Stimulated activated CD4-positive, alpha-beta T cell treated with anti-CD3 and anti-CD28 coated beads, Interleukin-2, amount 100 ng/mL, for 48 hours (primary cell): Measurements from ENCODE around the gene DTNBP1.

Experiments
- DNase-seq, 2 donors: peaks; one replicate each; pipeline ENCODE4 v3.0.0-alpha.2; 2020

Gene DTNBP1

GRCh38 chr6:15530411-15530810 is 132.4 kb downstream of the DTNBP1 start:
- no peak for DNase-seq

DNA sequence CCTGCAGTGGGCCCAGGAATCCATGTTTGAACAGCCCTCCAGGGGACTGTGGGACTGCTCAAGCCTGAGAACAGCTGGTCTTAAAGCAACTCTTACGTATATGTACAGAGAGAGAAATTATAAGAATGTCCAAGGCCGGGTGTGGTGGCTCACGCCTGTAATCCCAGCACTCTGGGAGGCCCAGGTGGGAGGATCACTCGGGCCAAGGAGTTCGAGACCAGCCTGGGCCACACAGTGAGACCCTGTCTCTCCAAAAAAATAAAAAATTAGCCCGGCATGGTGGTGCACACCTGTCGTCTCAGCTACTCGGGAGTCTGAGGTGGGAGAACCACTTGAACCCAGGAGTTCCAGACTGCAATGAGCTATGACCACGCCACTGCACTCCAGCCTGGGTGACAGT is 134.0 kb downstream of the DTNBP1 start:
- no peak for DNase-seq

DNA sequence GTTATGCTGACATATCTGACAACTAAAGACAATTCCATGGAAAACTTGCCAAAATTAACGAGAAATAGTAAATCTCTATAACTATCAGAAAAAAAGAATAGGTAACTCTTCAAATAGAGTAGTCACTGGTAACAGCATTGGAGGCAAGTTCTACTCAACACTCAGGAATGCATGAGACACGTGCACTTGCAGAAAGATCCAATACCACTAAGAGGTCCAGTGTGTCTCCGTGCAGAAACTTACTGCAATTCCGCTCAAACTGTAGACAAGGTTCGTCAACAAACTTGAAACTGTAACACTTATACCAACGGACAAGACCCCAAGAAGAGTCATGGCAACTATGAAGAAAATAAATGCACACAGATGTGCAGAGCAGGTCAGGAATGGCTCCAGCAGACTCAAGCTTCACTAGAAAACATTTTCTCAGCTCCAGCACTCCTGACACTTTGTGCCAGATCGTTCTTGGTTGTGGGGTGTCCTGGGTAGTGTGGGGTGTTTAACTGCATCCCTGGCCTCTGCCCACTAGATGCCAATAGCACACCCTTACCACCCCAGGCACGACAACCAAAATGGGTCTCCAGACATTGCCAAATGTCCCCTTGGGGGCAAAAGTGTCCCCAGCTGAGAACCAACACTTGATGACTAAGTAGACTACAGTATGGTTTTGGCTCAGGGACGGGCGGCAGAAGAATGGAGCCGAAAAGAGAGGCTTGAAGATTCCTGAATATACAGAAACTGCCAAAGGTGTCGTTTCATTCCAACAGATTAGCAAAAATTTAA is 134.8 kb downstream of the DTNBP1 start:
- no peak for DNase-seq

GRCh38 chr6:15526212-15526701 is 136.6 kb downstream of the DTNBP1 start:
- DNase-seq: no peak

DNA sequence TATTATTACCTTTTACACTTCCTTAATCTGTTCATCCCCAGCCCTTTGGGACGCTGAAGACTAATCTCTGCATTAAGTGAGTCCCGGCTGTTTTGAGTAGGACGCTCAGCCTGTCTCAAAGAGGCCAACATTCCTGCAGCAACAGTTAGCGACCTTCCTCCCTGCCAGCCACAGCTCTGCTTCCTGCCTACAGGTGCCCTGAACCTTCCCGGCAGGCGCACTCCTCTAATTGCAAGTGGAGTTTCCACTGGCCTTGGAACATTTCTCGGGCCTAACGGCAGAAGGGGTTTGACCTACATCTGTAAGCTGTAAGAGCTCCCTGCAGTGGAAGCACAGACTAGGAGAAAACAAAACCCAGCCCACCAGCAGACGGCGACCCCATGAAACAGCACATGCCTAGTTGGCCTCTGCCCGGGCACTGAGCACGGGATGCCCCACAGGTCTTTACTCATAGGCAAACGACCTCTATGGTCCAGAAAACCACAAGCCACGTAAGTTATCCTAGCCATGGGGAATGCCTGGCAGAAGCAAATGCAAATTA is 137.9 kb downstream of the DTNBP1 start:
- DNase-seq: no peak

DNA sequence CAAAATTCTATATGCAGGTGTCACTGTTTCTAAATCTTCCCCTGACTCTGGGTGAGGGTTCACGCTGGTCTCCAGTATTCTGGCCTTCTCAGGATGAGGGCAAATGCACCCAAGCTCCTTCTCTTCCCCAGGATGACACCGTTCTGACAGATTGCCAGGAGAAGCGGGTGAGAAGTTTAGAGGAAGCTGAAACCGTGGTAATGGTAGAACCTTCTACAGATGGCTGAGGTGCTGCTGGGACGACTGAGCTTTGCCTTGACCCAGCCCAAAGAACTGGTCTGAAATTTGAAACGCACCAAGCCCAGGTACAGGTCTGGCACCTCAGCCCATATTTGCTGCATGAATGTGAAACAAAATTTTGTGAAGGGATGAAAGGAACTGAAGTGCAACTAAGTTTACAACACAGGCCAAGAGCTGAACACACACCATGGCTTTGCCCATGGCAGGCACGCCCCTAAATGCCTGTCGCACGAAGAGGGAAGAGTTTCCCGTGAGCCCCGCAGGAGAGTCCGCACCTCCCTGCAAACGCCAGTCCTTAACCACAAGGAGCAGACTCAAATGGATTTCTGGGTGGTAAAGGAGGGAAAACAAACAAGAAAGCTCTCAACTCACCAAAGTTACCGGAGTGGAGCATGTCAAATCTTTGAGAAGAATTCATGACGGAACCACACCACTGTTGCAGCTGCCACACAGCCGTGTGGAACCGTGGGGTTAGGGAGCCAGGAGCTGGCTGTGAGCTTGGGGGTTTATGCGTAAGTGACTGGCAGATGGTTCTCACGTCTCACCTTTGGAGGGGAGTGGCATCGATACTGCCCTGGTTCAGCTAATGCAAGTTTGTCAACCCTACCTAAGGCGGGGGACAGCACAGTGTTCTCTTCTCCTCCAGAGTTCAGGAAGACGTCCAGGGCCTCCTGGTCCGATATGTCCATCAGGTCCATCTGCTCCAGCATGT is 138.9 kb downstream of the DTNBP1 start:
- DNase-seq: no peak

GRCh38 chr6:15522856-15523529 is 139.8 kb downstream of the DTNBP1 start:
- DNase-seq: no peak

DNA sequence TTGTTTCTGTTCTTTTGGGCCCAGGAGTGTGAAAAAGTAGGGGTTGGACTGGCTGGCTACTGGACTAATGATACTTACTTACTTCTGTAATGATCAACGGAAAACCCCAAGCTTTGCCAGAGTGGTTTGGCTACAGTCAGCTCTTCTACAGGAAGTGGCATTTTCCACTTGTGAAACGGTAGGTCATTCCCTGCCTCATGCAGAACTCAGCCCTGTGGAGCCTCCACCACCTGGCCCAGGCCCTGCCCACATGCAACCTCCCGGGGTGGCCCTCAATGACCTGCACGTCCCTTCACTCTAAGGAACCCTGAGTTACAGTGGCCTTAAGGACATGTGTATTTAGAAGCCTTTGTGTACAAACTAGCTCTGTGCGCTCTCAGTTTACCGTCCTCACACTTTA is 140.4 kb downstream of the DTNBP1 start:
- no peak for DNase-seq

- no peak for DNase-seq
These were observed 140.8 kb downstream of the DTNBP1 start for GRCh38 chr6:15522026-15522425.

DNA sequence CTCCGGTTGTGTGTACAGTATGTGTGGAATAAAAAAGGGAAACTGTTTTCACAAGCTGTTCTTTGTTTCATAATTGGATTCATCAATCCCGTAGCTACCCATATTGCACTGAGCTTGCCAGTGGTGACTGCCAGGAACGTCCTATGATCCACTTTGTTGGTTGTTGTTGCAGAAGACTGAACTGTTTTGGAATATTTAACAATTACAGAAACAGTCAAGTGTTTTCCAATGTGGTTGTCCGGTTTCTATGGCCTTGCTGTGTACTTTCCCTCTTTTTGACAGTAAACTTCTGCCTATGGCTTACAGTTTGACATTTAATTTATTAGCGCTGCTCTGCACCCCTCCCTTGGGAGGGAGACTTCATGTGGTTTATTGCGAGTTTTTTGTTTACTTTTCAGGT is 141.2 kb downstream of the DTNBP1 start:
- DNase-seq: no peak

GRCh38 chr6:15520626-15521203 is 142.1 kb downstream of the DTNBP1 start:
- DNase-seq: no peak

GRCh38 chr6:15519681-15520080 is 143.1 kb downstream of the DTNBP1 start:
- no peak for DNase-seq

DNA sequence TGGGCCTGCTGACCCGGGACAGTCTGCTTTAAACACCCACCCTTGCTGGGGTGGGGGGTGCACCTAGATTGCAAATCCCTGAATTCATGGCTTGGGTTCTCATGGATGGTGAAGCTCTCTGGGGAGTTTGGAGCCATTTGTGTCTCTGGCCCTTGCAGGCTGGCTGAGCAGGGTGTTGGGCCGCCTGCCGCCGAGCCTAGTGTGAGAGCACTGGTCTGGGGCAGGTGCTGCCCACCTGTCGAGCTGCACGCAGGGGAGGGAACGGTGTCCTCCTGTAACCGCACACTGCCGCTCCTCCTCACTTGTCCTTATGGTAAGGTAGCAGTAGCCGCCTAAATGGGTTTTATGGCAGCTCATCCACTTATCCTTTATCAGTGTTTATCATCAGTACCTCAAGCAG is 143.9 kb downstream of the DTNBP1 start:
- no peak for DNase-seq

- DNase-seq: no peak
These were observed 144.8 kb downstream of the DTNBP1 start for GRCh38 chr6:15518057-15518456.

DNA sequence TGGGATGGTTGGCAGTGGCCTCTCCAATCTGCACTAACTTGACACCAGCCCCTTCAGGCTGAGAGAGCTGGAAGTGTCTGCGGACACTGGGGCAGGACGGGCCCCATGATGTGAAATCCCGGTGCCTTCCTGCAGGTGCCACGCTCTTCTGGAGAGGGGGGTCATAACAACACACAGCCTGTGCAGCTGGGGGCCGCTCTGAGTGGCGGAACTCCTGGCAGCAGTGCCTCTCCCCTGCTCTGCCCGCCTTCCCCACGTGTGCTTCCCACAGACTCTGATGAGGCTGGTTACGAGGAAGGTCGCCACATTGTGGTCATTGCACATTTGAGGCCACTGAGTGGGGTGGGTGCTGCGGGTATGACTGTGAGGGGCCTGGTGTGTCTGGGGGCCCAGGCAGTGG is 145.2 kb downstream of the DTNBP1 start:
- no peak for DNase-seq

DNA sequence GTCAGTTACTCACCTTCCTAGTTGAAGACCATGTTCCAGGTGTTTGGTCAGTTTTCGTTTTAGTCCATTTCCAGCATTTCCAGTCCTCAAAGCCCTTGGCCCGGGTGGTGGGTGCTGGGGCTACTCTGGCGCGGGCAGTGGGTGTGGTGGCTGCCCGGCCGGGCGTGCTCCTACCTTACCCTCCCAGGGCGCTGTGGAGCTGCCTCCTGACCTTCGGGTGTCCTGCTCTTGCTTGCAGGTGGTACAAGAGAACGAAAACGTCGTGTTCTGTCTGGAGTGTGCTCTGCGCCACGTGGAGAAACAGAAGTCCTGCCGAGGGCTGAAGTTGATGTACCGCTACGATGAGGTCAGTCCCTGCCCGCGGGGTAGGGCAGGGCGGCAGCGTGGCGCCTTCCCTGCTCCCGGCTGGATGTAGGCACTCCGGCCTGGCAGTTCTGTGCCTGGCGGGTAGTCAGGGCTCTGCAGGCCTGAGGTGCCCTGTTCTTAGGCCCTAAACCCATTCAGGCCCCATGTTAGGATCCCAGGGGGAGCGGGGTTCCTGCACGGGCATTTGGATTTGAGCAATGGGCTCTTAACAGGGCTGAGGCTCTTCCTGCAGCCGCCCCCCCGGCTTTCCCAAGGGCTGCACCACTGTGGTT is 145.8 kb downstream of the DTNBP1 start:
- DNase-seq: no peak

DNA sequence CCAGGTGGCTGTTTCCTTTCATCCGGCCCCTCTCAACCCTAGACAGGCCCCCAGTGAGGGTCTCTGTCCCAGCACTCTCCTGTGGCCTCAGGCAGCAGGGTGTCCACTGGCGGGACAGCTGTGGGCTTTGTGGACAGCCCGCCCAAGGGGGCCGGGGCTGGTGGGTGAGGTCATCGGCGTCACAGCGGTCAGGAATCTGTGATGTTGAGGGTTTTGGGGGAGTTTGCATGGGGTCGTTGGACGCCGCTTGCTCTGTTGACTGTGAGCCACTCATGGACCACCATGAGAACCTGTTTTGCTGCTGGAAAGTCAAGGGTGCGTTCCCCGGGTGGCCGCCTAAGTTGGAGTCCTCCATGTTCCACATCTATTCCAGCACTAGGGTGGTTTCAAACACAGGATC is 146.4 kb downstream of the DTNBP1 start:
- DNase-seq: no peak

DNA sequence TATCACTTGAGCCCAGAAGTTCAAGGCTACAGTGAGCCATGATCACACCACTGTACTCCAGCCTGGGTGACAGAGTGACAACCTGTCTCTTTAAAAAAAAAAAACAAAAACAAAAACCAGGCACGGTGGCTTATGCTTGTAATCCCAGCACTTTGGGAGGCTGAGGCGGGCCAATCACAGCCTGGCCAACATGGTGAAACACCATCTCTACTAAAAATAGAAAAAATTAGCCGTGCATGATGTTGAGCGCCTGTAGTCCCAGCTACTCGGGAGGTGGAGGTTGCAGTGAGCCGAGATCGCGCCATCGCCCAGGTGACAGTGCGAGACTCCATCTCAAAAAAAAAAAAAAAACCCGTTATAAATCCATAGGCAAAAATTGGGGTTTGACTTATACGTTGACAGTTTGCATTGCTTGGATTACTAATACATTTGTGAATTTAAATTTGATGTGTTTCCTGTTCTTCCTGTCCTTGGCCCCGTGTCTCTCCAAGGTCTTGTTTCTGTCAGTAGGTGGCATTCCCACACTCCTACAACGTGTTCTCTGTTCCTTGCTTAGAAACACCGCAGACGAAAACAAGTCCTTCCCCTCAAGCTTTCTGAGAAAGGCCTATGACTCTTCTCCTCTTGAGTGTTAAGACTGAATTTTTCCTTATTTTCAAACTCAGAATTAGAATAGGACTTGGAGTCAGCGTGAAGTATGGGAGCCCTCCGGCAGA is 147.0 kb downstream of the DTNBP1 start:
- no peak for DNase-seq

DNA sequence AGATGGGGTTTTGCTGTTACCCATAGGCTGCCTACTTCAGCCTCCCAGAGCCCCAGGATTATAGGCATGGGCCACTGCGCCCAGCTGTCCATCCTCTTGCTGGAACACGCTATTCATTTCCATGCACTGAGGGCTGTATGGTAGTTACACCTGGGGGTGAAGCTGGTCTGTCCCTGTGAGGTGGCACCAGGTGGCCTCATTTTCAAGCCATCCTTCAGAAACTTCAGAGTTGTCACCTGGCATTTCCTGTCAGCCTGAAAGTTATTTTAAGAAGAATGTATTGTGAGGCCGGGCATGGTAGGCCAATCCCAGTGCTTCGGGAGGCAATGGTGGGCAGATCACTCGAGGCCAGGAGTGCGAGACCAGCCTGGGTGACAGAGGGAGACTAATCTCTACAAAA is 147.6 kb downstream of the DTNBP1 start:
- DNase-seq: no peak

DNA sequence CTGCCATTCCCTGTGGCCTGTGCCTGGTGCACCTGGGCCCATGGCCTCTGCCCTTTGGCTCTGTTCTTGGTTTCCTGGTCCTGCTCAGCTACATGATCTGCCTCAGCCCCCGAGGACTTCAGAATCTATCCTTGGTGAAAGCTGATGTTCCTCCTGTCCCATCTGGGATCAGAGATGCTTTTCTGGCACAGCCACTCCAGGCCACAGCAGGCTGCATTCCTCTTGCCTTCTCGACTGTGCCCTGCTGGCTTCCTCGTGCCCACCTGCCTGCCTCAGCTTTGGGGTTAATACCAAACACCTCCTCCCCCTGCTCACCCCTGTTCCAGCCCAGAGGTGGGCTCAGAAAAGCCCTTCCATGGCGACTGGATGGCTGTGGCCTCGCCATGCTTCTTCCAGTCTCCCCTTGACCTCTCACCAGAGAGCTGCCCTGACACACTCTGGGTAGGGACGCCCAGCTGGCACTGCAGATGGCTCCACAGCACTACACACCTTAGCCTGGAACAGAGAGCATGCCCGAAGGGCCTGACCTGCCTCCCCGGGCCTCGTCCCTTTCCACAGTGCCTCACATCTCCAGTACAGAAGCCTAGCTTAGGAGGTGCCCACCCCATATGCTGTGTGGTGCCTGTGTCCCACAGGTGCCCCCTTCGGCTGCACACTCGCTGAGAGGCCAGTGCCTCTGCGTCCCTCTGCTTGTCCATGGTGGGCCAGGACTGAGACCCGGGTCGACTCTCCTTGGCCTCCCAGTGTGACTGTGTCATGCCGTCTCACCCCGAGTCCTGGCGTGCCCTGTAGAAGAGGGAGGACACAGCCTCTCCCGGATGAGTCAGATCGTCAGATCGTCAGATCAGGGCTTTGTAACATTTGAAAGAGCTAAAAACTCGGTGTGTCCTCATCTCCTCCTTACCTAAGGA is 148.8 kb downstream of the DTNBP1 start:
- no peak for DNase-seq
